Glomerular endothelial cell (primary cell): ENCODE data around the gene PPP1R12B. TPM values are rescaled to one million over a fixed set of nuclear protein-coding genes. Genes with fewer than 3 reads are reported as not detected.
"Not testable (repeated sequence)": the region's sequence is repeated elsewhere in the genome, so short reads cannot be mapped to it uniquely, and the experiment has no call there.

ENCODE experiments used
- DNase-seq: peaks from one replicate; pipeline ENCODE4 v3.0.0-alpha.2; 2011; ENCODE audit warnings: low read depth, low spot score; ENCODE audit errors: extremely low read depth
- total RNA-seq: library from RNA; depleted of rRNA; stranded (reverse); fragments of >200 nt; gene quantifications from 2 replicates; pipeline ENCODE4 v1.2.3, GENCODE V29; 2015

Gene PPP1R12B
- total RNA-seq, 1 donor from 2014 or later: 8.1 TPM

- DNase-seq: no peak
Measured at GRCh38 chr1:202397256-202397655, 48.8 kb downstream of the PPP1R12B start.

GRCh38 chr1:202398439-202398838 is 49.9 kb downstream of the PPP1R12B start:
- not testable (repeated sequence) for DNase-seq

- not testable (repeated sequence) for DNase-seq
Measured at GRCh38 chr1:202401771-202402170, 53.3 kb downstream of the PPP1R12B start.

- not testable (repeated sequence) for DNase-seq
Measured at GRCh38 chr1:202403381-202403780, 54.9 kb downstream of the PPP1R12B start.

- DNase-seq: no peak
Measured at GRCh38 chr1:202405928-202406327, 57.4 kb downstream of the PPP1R12B start.

- DNase-seq: not testable (repeated sequence)
Measured at GRCh38 chr1:202406896-202407295, 58.4 kb downstream of the PPP1R12B start.

GRCh38 chr1:202407378-202407777 is 58.9 kb downstream of the PPP1R12B start:
- not testable (repeated sequence) for DNase-seq

GRCh38 chr1:202410251-202410650 is 61.8 kb downstream of the PPP1R12B start:
- DNase-seq: not testable (repeated sequence)

GRCh38 chr1:202410854-202411357 is 62.4 kb downstream of the PPP1R12B start:
- DNase-seq: not testable (repeated sequence)

GRCh38 chr1:202411422-202411821 is 62.9 kb downstream of the PPP1R12B start:
- no peak for DNase-seq

- not testable (repeated sequence) for DNase-seq
Measured at GRCh38 chr1:202412421-202412820, 63.9 kb downstream of the PPP1R12B start.

- no peak for DNase-seq
Measured at GRCh38 chr1:202416641-202417040, 68.1 kb downstream of the PPP1R12B start.

- not testable (repeated sequence) for DNase-seq
Measured at GRCh38 chr1:202417141-202417540, 68.6 kb downstream of the PPP1R12B start.

GRCh38 chr1:202417762-202418201 is 69.3 kb downstream of the PPP1R12B start:
- not testable (repeated sequence) for DNase-seq

GRCh38 chr1:202419731-202420130 is 71.2 kb downstream of the PPP1R12B start:
- not testable (repeated sequence) for DNase-seq

GRCh38 chr1:202420422-202421094 is 72.1 kb downstream of the PPP1R12B start:
- not testable (repeated sequence) for DNase-seq

GRCh38 chr1:202422709-202423108 is 74.2 kb downstream of the PPP1R12B start:
- not testable (repeated sequence) for DNase-seq

GRCh38 chr1:202424260-202424659 is 75.8 kb downstream of the PPP1R12B start:
- not testable (repeated sequence) for DNase-seq

GRCh38 chr1:202430111-202430510 is 81.6 kb downstream of the PPP1R12B start:
- DNase-seq: not testable (repeated sequence)

GRCh38 chr1:202432338-202432737 is 83.8 kb downstream of the PPP1R12B start:
- not testable (repeated sequence) for DNase-seq

GRCh38 chr1:202433155-202434043 is 84.9 kb downstream of the PPP1R12B start:
- no peak for DNase-seq
